A673 (cell line): Measurements from ENCODE around the gene PSMA7. TPM values are rescaled to one million over a fixed set of nuclear protein-coding genes. Genes with fewer than 3 reads are reported as not detected.
A peak's percentile ranks its signal among the peaks of the same experiment; 100 is the strongest.

Experiments used
- BruUV-seq: library from RNA; stranded (reverse); fragments of 400-500 nt; replicated peaks from 2 replicates; lab custom pipeline; 2021; lab: Mats Ljungman, UMichigan
- CTCF ChIA-PET: fragments of 300-600 bp; sonication (Branson Sonifier 250); formaldehyde crosslinking; loops from one replicate; lab custom pipeline; 2022; ENCODE audit warnings: antibody characterized with exemption; lab: Charles Lee
- POLR2A ChIA-PET: fragments of 300-600 bp; sonication (Branson Sonifier 250); formaldehyde crosslinking; loops from one replicate; lab custom pipeline; 2022; ENCODE audit warnings: antibody characterized with exemption; ENCODE audit not compliant: low non-redundant PET; lab: Charles Lee
- DNase-seq: peaks from one replicate; pipeline ENCODE4 v3.0.0-alpha.2; 2015; ENCODE audit warnings: low spot score
- H3K27ac ChIP-seq: fragments of 200-600 bp; sonication (generic); 2 replicates; pipeline ENCODE4 v1.5.1; 2016; ENCODE audit warnings: mixed run types, low read depth, mild to moderate bottlenecking, mixed read lengths, antibody characterized with exemption, low read length; ENCODE audit not compliant: poor library complexity, severe bottlenecking
- H3K27me3 ChIP-seq: fragments of 200-600 bp; sonication (generic); replicated peaks from 2 replicates; pipeline ENCODE4 v1.6.1; 2017; ENCODE audit warnings: mixed run types, low read depth, mild to moderate bottlenecking, mixed read lengths, antibody characterized with exemption, low read length; ENCODE audit not compliant: insufficient read depth, poor library complexity
- H3K36me3 ChIP-seq: fragments of 200-600 bp; sonication (generic); 2 replicates; pipeline ENCODE4 v1.6.1; 2016; ENCODE audit warnings: mixed run types, mild to moderate bottlenecking, mixed read lengths, antibody characterized with exemption, low read length; ENCODE audit not compliant: insufficient read depth, poor library complexity, severe bottlenecking
- H3K4me1 ChIP-seq: fragments of 200-600 bp; sonication (generic); 2 replicates; pipeline ENCODE4 v1.6.1; 2017; ENCODE audit warnings: mixed run types, mild to moderate bottlenecking, mixed read lengths, antibody characterized with exemption, low read length; ENCODE audit not compliant: insufficient read depth, poor library complexity, severe bottlenecking
- H3K4me3 ChIP-seq: fragments of 200-600 bp; sonication (generic); 2 replicates; pipeline ENCODE4 v1.5.1; 2016; ENCODE audit warnings: low read depth, mixed run types, mild to moderate bottlenecking, mixed read lengths, low read length; ENCODE audit not compliant: poor library complexity, severe bottlenecking
- H3K9me3 ChIP-seq: fragments of 200-600 bp; sonication (generic); 2 replicates; pipeline ENCODE4 v1.6.1; 2016; ENCODE audit warnings: mixed run types, low read depth, mild to moderate bottlenecking, mixed read lengths, antibody characterized with exemption, low read length; ENCODE audit not compliant: poor library complexity, severe bottlenecking
- CTCF ChIP-seq: fragments of 300-800, 200-600 bp; sonication (generic); conservative IDR thresholded peaks from 2 replicates; pipeline ENCODE4 v1.5.1; 2017; ENCODE audit warnings: low read depth, mild to moderate bottlenecking, antibody characterized with exemption, low read length, moderate library complexity, mixed read lengths
- EZH2 ChIP-seq: fragments of 200-600 bp; sonication (generic); IDR thresholded peaks from 2 replicates; pipeline ENCODE4 v1.6.1; 2017; ENCODE audit warnings: borderline replicate concordance, low read depth, mild to moderate bottlenecking, mixed read lengths, antibody characterized with exemption, low read length; ENCODE audit not compliant: poor library complexity, severe bottlenecking
- intact Hi-C: fragments of 100-400 bp; cut with micrococcal nuclease; formaldehyde crosslinking; loops from one replicate; pipeline ENCODE4 v1.10.0; 2022; ENCODE audit not compliant: unreplicated experiment
- total RNA-seq: library from RNA; stranded (reverse); gene quantifications from 2 replicates; pipeline ENCODE4 v1.2.3, GENCODE V29; 2021

The PSMA7 gene
- total RNA-seq, 1 experiment from 2014 or later = 593 TPM

DNA sequence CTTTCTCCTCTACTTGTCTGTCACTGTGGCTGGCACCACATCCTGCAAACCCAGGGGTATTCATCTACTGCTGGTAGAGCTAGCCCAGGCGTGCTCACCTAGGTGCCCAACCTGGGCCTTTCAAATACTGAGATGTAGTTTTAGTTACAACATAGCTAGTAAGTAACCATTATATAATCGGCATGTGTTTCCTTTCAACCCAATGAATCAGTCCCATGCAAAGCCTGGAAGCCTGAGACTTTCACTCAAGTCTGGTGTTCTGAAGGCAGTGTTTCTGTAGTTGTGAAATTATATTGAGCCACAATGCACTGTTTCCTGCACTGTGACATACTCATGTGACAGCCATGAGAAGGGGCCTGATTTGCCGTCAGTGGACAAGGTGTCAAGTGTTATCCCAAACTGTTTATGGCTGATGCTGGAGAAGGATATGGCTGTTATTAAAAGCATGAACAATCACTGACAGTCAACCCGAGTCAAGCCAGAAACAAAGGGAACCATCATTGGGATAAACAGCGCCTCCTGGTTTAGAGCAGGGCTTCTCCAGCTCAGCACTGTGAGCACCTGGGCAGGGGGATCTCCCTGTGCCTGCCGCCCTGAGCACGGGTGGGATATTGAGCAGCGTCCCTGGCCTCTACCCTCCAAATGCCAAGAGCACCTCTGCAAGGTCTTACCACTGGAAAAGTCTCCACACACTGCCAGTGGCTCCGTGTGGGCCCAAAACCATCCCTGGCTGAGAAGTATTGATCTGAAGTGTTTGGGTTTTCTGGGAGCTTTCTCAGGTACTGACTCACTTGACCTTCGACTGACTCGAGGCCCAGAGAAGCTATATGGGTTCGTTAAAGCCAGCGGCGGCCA lies 1.6 kb downstream of the PSMA7 start:
- peaks cover 4% of the 10 kb centered on the region for H3K4me1 ChIP-seq
- no peaks in the 10 kb centered on the region for H3K9me3 ChIP-seq
- peak overlapping the region; percentile 91 for H3K4me3 ChIP-seq
- peak overlapping the region; percentile 95 for H3K27ac ChIP-seq
- TF ChIP-seq EZH2 (no peak), CTCF (peak; percentile 55)
- H3K36me3 ChIP-seq = peaks cover 48% of the 10 kb centered on the region
- CTCF ChIA-PET = interaction anchor here (0.6 kb wide), 1 partner anchor 131 kb away, joined by 3 read pairs; no protein-coding TSS in a partner anchor
- POLR2A ChIA-PET = interaction anchor here (0.6 kb wide), 1 partner anchor 20 kb away, joined by 3 read pairs; no protein-coding TSS in a partner anchor
- intact Hi-C loops = no loop called here
- no peaks in the 10 kb centered on the region for H3K27me3 ChIP-seq
- BruUV-seq = no TSS peak
- peak; percentile 38 for DNase-seq

DNA sequence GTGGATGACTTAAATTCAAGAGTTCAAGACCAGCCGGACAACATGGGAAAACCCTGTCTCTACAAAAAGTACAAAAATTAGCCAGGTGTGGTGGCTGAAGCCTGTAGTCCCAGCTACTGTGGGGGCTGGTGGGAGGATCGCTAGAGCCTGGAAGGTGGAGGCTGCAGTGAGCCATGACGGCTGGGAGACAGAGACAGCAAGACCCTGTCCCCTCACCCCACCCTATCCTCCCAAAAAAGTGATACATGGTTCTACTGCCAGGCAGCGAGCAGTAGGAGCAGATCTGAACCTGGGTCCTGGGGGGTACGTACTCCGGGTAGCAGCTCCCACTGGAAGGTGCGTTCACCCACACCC lies 2.2 kb downstream of the PSMA7 start:
- TF ChIP-seq EZH2 (no peak), CTCF (no peak)
- ChIA-PET CTCF (no interaction called here), POLR2A (no interaction called here)
- H3K27ac ChIP-seq = peak overlapping the region; percentile 95
- H3K9me3 ChIP-seq = no peaks in the 10 kb centered on the region
- peaks cover 54% of the 10 kb centered on the region for H3K36me3 ChIP-seq
- intact Hi-C loops = no loop called here
- BruUV-seq = no TSS peak
- H3K4me1 ChIP-seq = peaks cover 4% of the 10 kb centered on the region
- DNase-seq = no peak
- peak overlapping the region; percentile 91 for H3K4me3 ChIP-seq
- no peaks in the 10 kb centered on the region for H3K27me3 ChIP-seq

GRCh38 chr20:62139636-62140035 lies 3.6 kb downstream of the PSMA7 start:
- H3K4me3 ChIP-seq = no peak overlapping the region
- no peak for DNase-seq
- no peak for TF ChIP-seq CTCF
- TF ChIP-seq EZH2 = no peak
- POLR2A ChIA-PET = no interaction called here
- H3K9me3 ChIP-seq = no peaks in the 10 kb centered on the region
- H3K27me3 ChIP-seq = no peaks in the 10 kb centered on the region
- peaks cover 4% of the 10 kb centered on the region for H3K4me1 ChIP-seq
- BruUV-seq = no TSS peak
- H3K36me3 ChIP-seq = peaks cover 68% of the 10 kb centered on the region
- H3K27ac ChIP-seq = no peak overlapping the region
- intact Hi-C loops = no loop called here
- CTCF ChIA-PET = no interaction called here
